ENCODE results near the gene KCNS1. TPM values are rescaled to one million over a fixed set of nuclear protein-coding genes. Genes with fewer than 3 reads are reported as not detected.

Gene KCNS1
- total and polyA plus RNA-seq, 2 of the 8 experiments (the other 6 are each of a cell fraction or from before 2014, with no cell fraction given), result 1.4 to 1.8 TPM

GRCh38 chr20:45105317-45105716, 4.4 kb upstream of the KCNS1 start (continued):
- TF ChIP-seq, protein P1, sequence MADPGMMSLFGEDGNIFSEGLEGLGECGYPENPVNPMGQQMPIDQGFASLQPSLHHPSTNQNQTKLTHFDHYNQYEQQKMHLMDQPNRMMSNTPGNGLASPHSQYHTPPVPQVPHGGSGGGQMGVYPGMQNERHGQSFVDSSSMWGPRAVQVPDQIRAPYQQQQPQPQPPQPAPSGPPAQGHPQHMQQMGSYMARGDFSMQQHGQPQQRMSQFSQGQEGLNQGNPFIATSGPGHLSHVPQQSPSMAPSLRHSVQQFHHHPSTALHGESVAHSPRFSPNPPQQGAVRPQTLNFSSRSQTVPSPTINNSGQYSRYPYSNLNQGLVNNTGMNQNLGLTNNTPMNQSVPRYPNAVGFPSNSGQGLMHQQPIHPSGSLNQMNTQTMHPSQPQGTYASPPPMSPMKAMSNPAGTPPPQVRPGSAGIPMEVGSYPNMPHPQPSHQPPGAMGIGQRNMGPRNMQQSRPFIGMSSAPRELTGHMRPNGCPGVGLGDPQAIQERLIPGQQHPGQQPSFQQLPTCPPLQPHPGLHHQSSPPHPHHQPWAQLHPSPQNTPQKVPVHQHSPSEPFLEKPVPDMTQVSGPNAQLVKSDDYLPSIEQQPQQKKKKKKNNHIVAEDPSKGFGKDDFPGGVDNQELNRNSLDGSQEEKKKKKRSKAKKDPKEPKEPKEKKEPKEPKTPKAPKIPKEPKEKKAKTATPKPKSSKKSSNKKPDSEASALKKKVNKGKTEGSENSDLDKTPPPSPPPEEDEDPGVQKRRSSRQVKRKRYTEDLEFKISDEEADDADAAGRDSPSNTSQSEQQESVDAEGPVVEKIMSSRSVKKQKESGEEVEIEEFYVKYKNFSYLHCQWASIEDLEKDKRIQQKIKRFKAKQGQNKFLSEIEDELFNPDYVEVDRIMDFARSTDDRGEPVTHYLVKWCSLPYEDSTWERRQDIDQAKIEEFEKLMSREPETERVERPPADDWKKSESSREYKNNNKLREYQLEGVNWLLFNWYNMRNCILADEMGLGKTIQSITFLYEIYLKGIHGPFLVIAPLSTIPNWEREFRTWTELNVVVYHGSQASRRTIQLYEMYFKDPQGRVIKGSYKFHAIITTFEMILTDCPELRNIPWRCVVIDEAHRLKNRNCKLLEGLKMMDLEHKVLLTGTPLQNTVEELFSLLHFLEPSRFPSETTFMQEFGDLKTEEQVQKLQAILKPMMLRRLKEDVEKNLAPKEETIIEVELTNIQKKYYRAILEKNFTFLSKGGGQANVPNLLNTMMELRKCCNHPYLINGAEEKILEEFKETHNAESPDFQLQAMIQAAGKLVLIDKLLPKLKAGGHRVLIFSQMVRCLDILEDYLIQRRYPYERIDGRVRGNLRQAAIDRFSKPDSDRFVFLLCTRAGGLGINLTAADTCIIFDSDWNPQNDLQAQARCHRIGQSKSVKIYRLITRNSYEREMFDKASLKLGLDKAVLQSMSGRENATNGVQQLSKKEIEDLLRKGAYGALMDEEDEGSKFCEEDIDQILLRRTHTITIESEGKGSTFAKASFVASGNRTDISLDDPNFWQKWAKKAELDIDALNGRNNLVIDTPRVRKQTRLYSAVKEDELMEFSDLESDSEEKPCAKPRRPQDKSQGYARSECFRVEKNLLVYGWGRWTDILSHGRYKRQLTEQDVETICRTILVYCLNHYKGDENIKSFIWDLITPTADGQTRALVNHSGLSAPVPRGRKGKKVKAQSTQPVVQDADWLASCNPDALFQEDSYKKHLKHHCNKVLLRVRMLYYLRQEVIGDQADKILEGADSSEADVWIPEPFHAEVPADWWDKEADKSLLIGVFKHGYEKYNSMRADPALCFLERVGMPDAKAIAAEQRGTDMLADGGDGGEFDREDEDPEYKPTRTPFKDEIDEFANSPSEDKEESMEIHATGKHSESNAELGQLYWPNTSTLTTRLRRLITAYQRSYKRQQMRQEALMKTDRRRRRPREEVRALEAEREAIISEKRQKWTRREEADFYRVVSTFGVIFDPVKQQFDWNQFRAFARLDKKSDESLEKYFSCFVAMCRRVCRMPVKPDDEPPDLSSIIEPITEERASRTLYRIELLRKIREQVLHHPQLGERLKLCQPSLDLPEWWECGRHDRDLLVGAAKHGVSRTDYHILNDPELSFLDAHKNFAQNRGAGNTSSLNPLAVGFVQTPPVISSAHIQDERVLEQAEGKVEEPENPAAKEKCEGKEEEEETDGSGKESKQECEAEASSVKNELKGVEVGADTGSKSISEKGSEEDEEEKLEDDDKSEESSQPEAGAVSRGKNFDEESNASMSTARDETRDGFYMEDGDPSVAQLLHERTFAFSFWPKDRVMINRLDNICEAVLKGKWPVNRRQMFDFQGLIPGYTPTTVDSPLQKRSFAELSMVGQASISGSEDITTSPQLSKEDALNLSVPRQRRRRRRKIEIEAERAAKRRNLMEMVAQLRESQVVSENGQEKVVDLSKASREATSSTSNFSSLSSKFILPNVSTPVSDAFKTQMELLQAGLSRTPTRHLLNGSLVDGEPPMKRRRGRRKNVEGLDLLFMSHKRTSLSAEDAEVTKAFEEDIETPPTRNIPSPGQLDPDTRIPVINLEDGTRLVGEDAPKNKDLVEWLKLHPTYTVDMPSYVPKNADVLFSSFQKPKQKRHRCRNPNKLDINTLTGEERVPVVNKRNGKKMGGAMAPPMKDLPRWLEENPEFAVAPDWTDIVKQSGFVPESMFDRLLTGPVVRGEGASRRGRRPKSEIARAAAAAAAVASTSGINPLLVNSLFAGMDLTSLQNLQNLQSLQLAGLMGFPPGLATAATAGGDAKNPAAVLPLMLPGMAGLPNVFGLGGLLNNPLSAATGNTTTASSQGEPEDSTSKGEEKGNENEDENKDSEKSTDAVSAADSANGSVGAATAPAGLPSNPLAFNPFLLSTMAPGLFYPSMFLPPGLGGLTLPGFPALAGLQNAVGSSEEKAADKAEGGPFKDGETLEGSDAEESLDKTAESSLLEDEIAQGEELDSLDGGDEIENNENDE (IDR thresholded peaks at IDR 0.05; ENCODE audit: insufficient replicate concordance, low read length), result no peak
